Activated CD4-positive, alpha-beta memory T cell treated with anti-CD3 and anti-CD28 coated beads, Interleukin-2, amount 10 ng/mL, durations not matched to agents 7 days and 5 days (primary cell): ENCODE measurements around the gene MYH14. TPM values are rescaled to one million over a fixed set of nuclear protein-coding genes. Genes with fewer than 3 reads are reported as not detected.
A peak's percentile ranks its signal among the peaks of the same experiment; 100 is the strongest.

Experiments used
- CTCF ChIA-PET: fragments of 350-600 bp; sonication (Branson Sonifier 250); formaldehyde crosslinking; loops from one replicate; lab custom pipeline; 2021; ENCODE audit warnings: antibody characterized with exemption, inconsistent platforms; lab: Charles Lee
- POLR2A ChIA-PET: fragments of 350-600 bp; sonication (Branson Sonifier 250); formaldehyde crosslinking; loops from one replicate; lab custom pipeline; 2021; ENCODE audit warnings: antibody characterized with exemption; lab: Charles Lee
- DNase-seq: peaks from one replicate; pipeline ENCODE4 v3.0.0-alpha.2; 2020
- H3K27ac Mint-ChIP-seq: one replicate; pipeline ENCODE4 v1.8.0; 2021; ENCODE audit warnings: mild to moderate bottlenecking, mixed read lengths
- H3K27me3 Mint-ChIP-seq: one replicate; pipeline ENCODE4 v1.8.0; 2021; ENCODE audit warnings: mixed read lengths
- H3K36me3 Mint-ChIP-seq: one replicate; pipeline ENCODE4 v1.8.0; 2021; ENCODE audit warnings: low read depth, mixed read lengths
- H3K4me1 Mint-ChIP-seq: one replicate; pipeline ENCODE4 v1.8.0; 2021; ENCODE audit warnings: mixed read lengths
- H3K4me3 Mint-ChIP-seq: one replicate; pipeline ENCODE4 v1.8.0; 2021; ENCODE audit warnings: mild to moderate bottlenecking, mixed read lengths
- H3K9me3 Mint-ChIP-seq: one replicate; pipeline ENCODE4 v1.8.0; 2021; ENCODE audit warnings: mixed read lengths
- total RNA-seq, 2 experiments: library from RNA; stranded (reverse); gene quantifications; one replicate each; pipeline ENCODE4 v1.2.3, GENCODE V29; 2021

The MYH14 gene
- total RNA-seq, 2 experiments from 2014 or later, result not detected

DNA sequence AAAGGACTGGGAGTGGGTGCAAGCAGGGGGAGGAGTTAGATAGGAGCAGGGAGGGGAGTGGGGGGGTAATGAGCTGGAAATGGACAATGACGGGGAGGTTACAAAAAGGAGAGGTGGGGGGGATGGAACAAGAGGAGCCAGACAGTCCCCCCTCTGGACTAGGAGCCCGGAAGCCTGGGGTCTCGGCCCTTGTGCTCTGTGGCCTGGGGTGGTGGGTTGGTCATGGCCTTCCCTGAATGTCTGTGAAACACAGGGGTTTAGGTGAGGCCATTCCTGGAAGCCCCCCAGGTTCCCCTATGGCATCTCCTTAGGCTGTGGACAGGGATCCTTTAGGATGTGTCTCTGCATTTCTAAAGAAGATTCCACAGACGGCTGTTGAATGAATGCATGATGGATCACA, 113.7 kb downstream of the MYH14 start:
- no peaks in the 10 kb centered on the region for H3K9me3 Mint-ChIP-seq
- ChIA-PET POLR2A (interaction anchor here (1.3 kb wide), 1 partner anchor 12 kb away, joined by 4 read pairs; the partner anchor contains the start of gene KCNC3), CTCF (no interaction called here)
- peaks cover 9% of the 10 kb centered on the region for H3K4me1 Mint-ChIP-seq
- H3K4me3 Mint-ChIP-seq, result no peak overlapping the region
- no peak for DNase-seq
- H3K36me3 Mint-ChIP-seq, result no peaks in the 10 kb centered on the region
- H3K27ac Mint-ChIP-seq, result no peak overlapping the region
- peaks cover 38% of the 10 kb centered on the region for H3K27me3 Mint-ChIP-seq

DNA sequence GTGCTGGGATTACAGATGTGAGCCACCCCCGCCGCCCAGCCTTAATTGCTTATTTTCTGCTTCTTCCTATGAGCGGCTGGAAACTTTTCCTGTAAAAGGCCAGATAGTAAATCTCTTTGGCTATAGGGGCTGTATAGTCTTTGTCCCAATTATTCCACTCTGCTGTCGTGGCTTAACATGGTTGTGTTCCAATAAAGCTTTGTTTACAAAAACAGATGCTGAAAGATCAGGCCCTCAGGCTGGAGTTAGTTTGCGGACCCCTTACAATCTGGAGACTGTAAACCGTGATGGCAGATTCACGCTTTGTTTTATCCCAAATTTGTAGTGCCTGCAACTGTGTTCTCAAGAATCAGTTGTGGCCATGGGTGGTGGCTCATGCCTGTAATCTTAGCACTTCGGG, 115.0 kb downstream of the MYH14 start:
- Mint-ChIP-seq H3K9me3 (no peaks in the 10 kb centered on the region), H3K4me3 (no peak overlapping the region), H3K36me3 (no peaks in the 10 kb centered on the region), H3K4me1 (peaks cover 9% of the 10 kb centered on the region), H3K27ac (no peak overlapping the region), H3K27me3 (peaks cover 27% of the 10 kb centered on the region)
- CTCF ChIA-PET, result no interaction called here
- POLR2A ChIA-PET, result no interaction called here
- no peak for DNase-seq

DNA sequence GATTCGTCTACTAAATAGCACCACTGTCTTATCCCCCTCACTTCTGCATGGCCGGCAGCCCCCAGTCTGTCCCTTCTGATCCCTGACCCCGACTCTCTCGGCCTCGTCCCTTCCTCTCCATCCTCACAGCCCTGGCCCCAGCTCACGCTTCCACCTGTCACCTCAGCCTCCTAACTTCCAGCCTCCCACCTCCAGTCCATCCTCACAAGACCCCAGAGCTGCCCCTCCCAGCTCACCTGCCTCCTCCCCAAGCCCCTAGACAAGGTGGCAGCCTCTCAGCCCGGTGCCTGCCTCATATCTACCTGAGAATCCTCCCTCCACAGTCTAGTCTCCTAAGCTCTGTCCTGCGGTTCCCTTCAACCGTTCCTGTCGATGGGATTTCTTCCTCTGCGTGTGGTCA, 115.7 kb downstream of the MYH14 start:
- Mint-ChIP-seq H3K4me1 (peaks cover 7% of the 10 kb centered on the region), H3K27ac (no peak overlapping the region), H3K27me3 (peaks cover 20% of the 10 kb centered on the region), H3K4me3 (no peak overlapping the region), H3K36me3 (no peaks in the 10 kb centered on the region), H3K9me3 (no peaks in the 10 kb centered on the region)
- CTCF ChIA-PET, result no interaction called here
- POLR2A ChIA-PET, result no interaction called here
- no peak for DNase-seq

- H3K9me3 Mint-ChIP-seq, result no peaks in the 10 kb centered on the region
- H3K4me1 Mint-ChIP-seq, result peaks cover 11% of the 10 kb centered on the region
- ChIA-PET CTCF (no interaction called here), POLR2A (no interaction called here)
- no peak overlapping the region for H3K4me3 Mint-ChIP-seq
- H3K27ac Mint-ChIP-seq, result no peak overlapping the region
- DNase-seq, result no peak
- H3K27me3 Mint-ChIP-seq, result peaks cover 14% of the 10 kb centered on the region
- no peaks in the 10 kb centered on the region for H3K36me3 Mint-ChIP-seq
Measured at GRCh38 chr19:50320051-50320450, 116.6 kb downstream of the MYH14 start.

GRCh38 chr19:50320596-50320995, 117.2 kb downstream of the MYH14 start:
- H3K9me3 Mint-ChIP-seq, result no peaks in the 10 kb centered on the region
- POLR2A ChIA-PET, result no interaction called here
- H3K36me3 Mint-ChIP-seq, result no peaks in the 10 kb centered on the region
- peaks cover 11% of the 10 kb centered on the region for H3K4me1 Mint-ChIP-seq
- no peak for DNase-seq
- CTCF ChIA-PET, result no interaction called here
- no peak overlapping the region for H3K27ac Mint-ChIP-seq
- peaks cover 13% of the 10 kb centered on the region for H3K27me3 Mint-ChIP-seq
- H3K4me3 Mint-ChIP-seq, result no peak overlapping the region

DNA sequence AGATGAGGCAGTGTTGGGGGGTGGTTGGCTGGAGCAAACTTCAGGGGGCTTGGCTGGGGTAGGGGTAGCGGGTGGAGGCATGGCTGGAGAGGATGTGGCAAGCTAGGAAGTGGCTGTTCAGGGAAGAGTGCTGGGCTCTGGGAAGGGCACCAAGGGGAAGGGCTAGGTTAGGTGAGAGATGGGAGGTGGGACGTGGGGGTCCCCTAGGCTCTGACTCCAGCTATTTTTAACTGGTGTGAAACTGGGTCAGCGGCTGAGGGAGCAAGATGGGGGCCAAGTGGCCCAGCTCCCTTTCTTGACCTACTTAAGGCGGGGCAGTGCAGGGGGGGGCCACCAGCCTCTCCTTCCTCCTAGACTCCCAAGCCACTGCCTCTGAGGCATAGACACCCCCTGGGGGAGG, 118.4 kb downstream of the MYH14 start:
- Mint-ChIP-seq H3K9me3 (no peaks in the 10 kb centered on the region), H3K4me1 (peaks cover 17% of the 10 kb centered on the region), H3K27me3 (peaks cover 10% of the 10 kb centered on the region), H3K4me3 (no peak overlapping the region), H3K27ac (no peak overlapping the region), H3K36me3 (peaks cover 1% of the 10 kb centered on the region)
- POLR2A ChIA-PET, result no interaction called here
- CTCF ChIA-PET, result no interaction called here
- DNase-seq, result no peak

DNA sequence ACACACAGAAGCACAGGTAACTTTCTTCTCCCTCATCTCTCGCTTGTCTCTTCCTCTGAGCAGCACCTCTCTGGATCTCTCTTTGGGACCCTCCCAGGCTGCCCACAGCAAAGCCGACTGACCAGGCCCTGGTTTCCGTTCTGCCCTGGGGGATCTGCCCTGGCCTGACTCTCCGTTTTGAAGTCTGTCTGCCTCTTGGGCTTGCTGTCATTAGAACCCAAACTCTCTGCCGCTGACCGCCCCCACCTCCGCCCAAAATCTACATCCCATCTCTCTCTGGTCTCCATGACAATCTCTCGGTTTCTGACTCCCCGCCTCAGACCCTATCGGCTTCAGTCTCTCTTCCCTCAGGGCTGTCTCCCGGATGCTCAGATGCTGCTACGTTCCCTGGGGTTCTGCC, 118.8 kb downstream of the MYH14 start:
- Mint-ChIP-seq H3K4me3 (no peak overlapping the region), H3K36me3 (peaks cover 5% of the 10 kb centered on the region), H3K27ac (no peak overlapping the region), H3K4me1 (peaks cover 21% of the 10 kb centered on the region), H3K9me3 (no peaks in the 10 kb centered on the region), H3K27me3 (peaks cover 14% of the 10 kb centered on the region)
- ChIA-PET POLR2A (no interaction called here), CTCF (no interaction called here)
- no peak for DNase-seq

- ChIA-PET CTCF (no interaction called here), POLR2A (no interaction called here)
- Mint-ChIP-seq H3K27me3 (peaks cover 17% of the 10 kb centered on the region), H3K4me3 (no peak overlapping the region), H3K27ac (no peak overlapping the region), H3K4me1 (peaks cover 27% of the 10 kb centered on the region), H3K9me3 (no peaks in the 10 kb centered on the region), H3K36me3 (peaks cover 11% of the 10 kb centered on the region)
- DNase-seq, result no peak
Measured at GRCh38 chr19:50322931-50323781, 119.7 kb downstream of the MYH14 start.

DNA sequence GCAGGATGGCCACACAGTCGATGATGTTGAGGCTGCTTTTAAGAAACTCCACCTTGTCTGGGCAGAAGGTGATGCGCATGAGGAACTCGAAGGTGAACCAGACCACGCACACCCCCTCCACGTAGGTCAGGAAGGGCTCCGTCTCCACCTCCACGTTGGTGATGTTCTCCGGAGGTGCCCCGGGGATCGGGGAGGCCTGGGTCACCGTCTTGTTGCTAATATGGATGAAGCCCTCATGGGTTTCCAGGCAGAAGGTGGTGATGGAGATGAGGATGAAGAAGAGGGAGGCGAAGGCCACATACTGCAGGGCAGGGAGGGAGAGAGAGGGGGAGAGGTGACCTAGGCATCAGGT, 120.3 kb downstream of the MYH14 start:
- Mint-ChIP-seq H3K27me3 (peaks cover 17% of the 10 kb centered on the region), H3K27ac (no peak overlapping the region)

GRCh38 chr19:50324331-50324730, 120.9 kb downstream of the MYH14 start:
- ChIA-PET POLR2A (no interaction called here), CTCF (interaction anchor here (0.6 kb wide), 1 partner anchor 43 kb away, joined by 3 read pairs; no protein-coding TSS in a partner anchor)
- H3K4me3 Mint-ChIP-seq, result no peak overlapping the region
- H3K4me1 Mint-ChIP-seq, result peaks cover 29% of the 10 kb centered on the region
- H3K9me3 Mint-ChIP-seq, result no peaks in the 10 kb centered on the region
- peaks cover 18% of the 10 kb centered on the region for H3K27me3 Mint-ChIP-seq
- no peak for DNase-seq
- H3K36me3 Mint-ChIP-seq, result peaks cover 12% of the 10 kb centered on the region
- no peak overlapping the region for H3K27ac Mint-ChIP-seq

More for the DNA sequence above, 120.3 kb downstream of the MYH14 start:
- peaks cover 11% of the 10 kb centered on the region for H3K36me3 Mint-ChIP-seq
- H3K9me3 Mint-ChIP-seq, result no peaks in the 10 kb centered on the region
- DNase-seq, result no peak
- ChIA-PET CTCF (no interaction called here), POLR2A (no interaction called here)
- peaks cover 27% of the 10 kb centered on the region for H3K4me1 Mint-ChIP-seq
- H3K4me3 Mint-ChIP-seq, result no peak overlapping the region

- peaks cover 16% of the 10 kb centered on the region for H3K36me3 Mint-ChIP-seq
Measured at GRCh38 chr19:50325310-50326100, 122.1 kb downstream of the MYH14 start.

GRCh38 chr19:50326101-50326664, 122.8 kb downstream of the MYH14 start:
- ChIA-PET CTCF (no interaction called here), POLR2A (no interaction called here)
- Mint-ChIP-seq H3K27me3 (peaks cover 25% of the 10 kb centered on the region), H3K9me3 (peaks cover 2% of the 10 kb centered on the region), H3K36me3 (peaks cover 16% of the 10 kb centered on the region), H3K4me1 (peaks cover 44% of the 10 kb centered on the region), H3K4me3 (peak overlapping the region; percentile 63), H3K27ac (no peak overlapping the region)
- no peak for DNase-seq

More at GRCh38 chr19:50325310-50326100, 122.1 kb downstream of the MYH14 start:
- no peak overlapping the region for H3K27ac Mint-ChIP-seq
- peak; percentile 84 for DNase-seq
- peaks cover 2% of the 10 kb centered on the region for H3K9me3 Mint-ChIP-seq
- H3K4me3 Mint-ChIP-seq, result peak overlapping the region; percentile 62
- H3K4me1 Mint-ChIP-seq, result peaks cover 40% of the 10 kb centered on the region
- peaks cover 25% of the 10 kb centered on the region for H3K27me3 Mint-ChIP-seq
- ChIA-PET POLR2A (no interaction called here), CTCF (interaction anchor here (0.7 kb wide), 1 partner anchor 211 kb away, joined by 3 read pairs; no protein-coding TSS in a partner anchor)

DNA sequence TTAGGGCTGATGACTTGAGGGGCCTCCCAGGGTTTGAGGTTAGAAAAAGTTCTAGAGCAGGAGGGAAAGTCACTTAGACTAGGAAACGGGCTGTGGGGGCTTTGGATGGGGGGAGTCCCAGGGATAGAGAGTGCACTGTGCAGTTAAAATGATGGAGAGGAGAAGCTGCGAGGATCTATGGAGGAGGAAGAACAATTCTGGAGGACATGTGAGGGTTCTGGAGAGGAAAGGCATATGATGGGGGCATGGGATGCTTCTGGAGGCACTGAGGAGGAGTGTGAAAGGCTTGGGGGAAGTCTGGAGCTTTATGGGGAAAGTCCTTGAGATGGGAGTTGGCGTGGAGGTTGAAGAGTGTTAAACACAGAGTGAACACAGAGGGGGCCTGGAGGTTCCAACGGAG, 123.6 kb downstream of the MYH14 start:
- CTCF ChIA-PET, result no interaction called here
- Mint-ChIP-seq H3K27ac (no peak overlapping the region), H3K9me3 (peaks cover 2% of the 10 kb centered on the region), H3K27me3 (peaks cover 30% of the 10 kb centered on the region), H3K36me3 (peaks cover 16% of the 10 kb centered on the region), H3K4me3 (peak overlapping the region; percentile 63), H3K4me1 (peaks cover 53% of the 10 kb centered on the region)
- DNase-seq, result no peak
- POLR2A ChIA-PET, result no interaction called here
